CD4-positive, alpha-beta memory T cell (primary cell): ENCODE results near the gene NMNAT1. TPM values are rescaled to one million over a fixed set of nuclear protein-coding genes. Genes with fewer than 3 reads are reported as not detected.
"Not testable (repeated sequence)": the region's sequence is repeated elsewhere in the genome, so short reads cannot be mapped to it uniquely, and the experiment has no call there.

Experiments
- CTCF ChIA-PET: fragments of 350-600 bp; sonication (Branson Sonifier 250); formaldehyde crosslinking; loops from one replicate; lab custom pipeline; 2021; ENCODE audit warnings: inconsistent platforms; ENCODE audit not compliant: partially characterized antibody; lab: Charles Lee
- POLR2A ChIA-PET: fragments of 350-600 bp; sonication (Branson Sonifier 250); formaldehyde crosslinking; loops from one replicate; lab custom pipeline; 2021; ENCODE audit not compliant: partially characterized antibody; lab: Charles Lee
- DNase-seq, 5 donors: peaks; one replicate each; pipeline versions ENCODE4 v3.0.0 to v3.0.0-alpha.2; 2020 to 2022; ENCODE audit warnings: mixed read lengths in 1 of 5
- H3K27ac ChIP-seq: one replicate; pipeline ENCODE4 v1.7.0; 2013; ENCODE audit warnings: low read depth, low read length
- H3K27me3 ChIP-seq: 2 replicates; pipeline ENCODE4 v1.7.0; 2013; ENCODE audit warnings: mild to moderate bottlenecking, low read length, moderate library complexity; ENCODE audit not compliant: insufficient read depth
- H3K36me3 ChIP-seq: 2 replicates; pipeline ENCODE4 v1.7.0; 2013; ENCODE audit warnings: mild to moderate bottlenecking, low read length, moderate library complexity; ENCODE audit not compliant: insufficient read depth
- H3K4me1 ChIP-seq: 2 replicates; pipeline ENCODE4 v1.7.0; 2013; ENCODE audit warnings: mild to moderate bottlenecking, low read length, moderate library complexity; ENCODE audit not compliant: insufficient read depth
- H3K4me3 ChIP-seq, 2 donors: one replicate each; pipeline ENCODE4 v1.7.0; 2013; ENCODE audit warnings: low read length in 2 of 2, mild to moderate bottlenecking in 1 of 2
- H3K9me3 ChIP-seq, 2 donors: one replicate each; pipeline ENCODE4 v1.7.0; 2013; ENCODE audit warnings: low read length in 2 of 2, control low read depth in 1 of 2; ENCODE audit not compliant: control insufficient read depth in 1 of 2
- H3K27ac Mint-ChIP-seq, 7 donors: one replicate each; pipeline ENCODE4 v1.8.0; 2020 to 2021; ENCODE audit warnings: mixed read lengths in 7 of 7, mild to moderate bottlenecking in 6 of 7, inconsistent platforms in 3 of 7, moderate library complexity in 3 of 7
- H3K27me3 Mint-ChIP-seq, 2 donors: one replicate each; pipeline ENCODE4 v1.8.0; 2020 to 2021; ENCODE audit warnings: mixed read lengths in 2 of 2
- H3K36me3 Mint-ChIP-seq, 2 donors: one replicate each; pipeline ENCODE4 v1.8.0; 2020 to 2021; ENCODE audit warnings: mixed read lengths in 2 of 2, inconsistent platforms in 1 of 2, mild to moderate bottlenecking in 1 of 2
- H3K4me1 Mint-ChIP-seq, 4 donors: one replicate each; pipeline ENCODE4 v1.8.0; 2020 to 2021; ENCODE audit warnings: mixed read lengths in 4 of 4, mild to moderate bottlenecking in 1 of 4
- H3K4me3 Mint-ChIP-seq, 8 donors: one replicate each; pipeline ENCODE4 v1.8.0; 2020 to 2021; ENCODE audit warnings: mixed read lengths in 8 of 8, mild to moderate bottlenecking in 7 of 8, moderate library complexity in 6 of 8, inconsistent platforms in 3 of 8
- H3K9me3 Mint-ChIP-seq, 8 donors: one replicate each; pipeline ENCODE4 v1.8.0; 2020 to 2021; ENCODE audit warnings: mixed read lengths in 8 of 8, mild to moderate bottlenecking in 5 of 8, inconsistent platforms in 3 of 8, moderate library complexity in 1 of 8
- intact Hi-C: fragments of 100-400 bp; cut with micrococcal nuclease; formaldehyde crosslinking; loops from one replicate; pipeline ENCODE4 v1.15.1; 2023
- microRNA-seq: library from miRNA; unstranded; fragments of <30 nt; microRNA quantifications from one replicate; pipeline ENCODE4 v1.2.0, GENCODE V29; 2021; ENCODE audit warnings: borderline replicate concordance, borderline number of aligned reads, borderline microRNAs expressed, mixed read lengths
- polyA plus RNA-seq, 2 donors: library from polyadenylated mRNA; unstranded; fragments of 300-500 nt; fragmentation: Illumina TruSeq; gene quantifications; one replicate each; pipeline ENCODE4 v1.2.3, GENCODE V29; 2021
- total RNA-seq, 2 experiments: library from RNA; stranded (reverse); gene quantifications; one replicate each; pipeline ENCODE4 v1.2.3, GENCODE V29; 2021

The NMNAT1 gene
- total and polyA plus RNA-seq, 4 experiments from 2014 or later: 0.57 to 6.7 (median 6.2) TPM

- CTCF ChIA-PET, H3K9me3 ChIP-seq, H3K27me3 ChIP-seq, H3K9me3 Mint-ChIP-seq, H3K36me3 ChIP-seq, H3K27ac Mint-ChIP-seq, DNase-seq, H3K4me3 Mint-ChIP-seq, POLR2A ChIA-PET, H3K36me3 Mint-ChIP-seq, intact Hi-C loops, H3K27ac ChIP-seq, H3K27me3 Mint-ChIP-seq, H3K4me3 ChIP-seq: not testable (repeated sequence)
- peaks cover 14% of the 10 kb centered on the region for H3K4me1 ChIP-seq
- H3K4me1 Mint-ChIP-seq: peaks cover 9 to 18% (median 14%) of the 10 kb centered on the region in 4 donors
Observed at GRCh38 chr1:10028956-10029500, 85.8 kb downstream of the NMNAT1 start.

GRCh38 chr1:10031461-10031860 is 88.2 kb downstream of the NMNAT1 start:
- peaks cover 15 to 32% (median 25%) of the 10 kb centered on the region in 4 donors for H3K4me1 Mint-ChIP-seq
- peaks cover 0 to 1% of the 10 kb centered on the region in 2 donors for H3K27me3 Mint-ChIP-seq
- Histone ChIP-seq H3K4me3 (no peak overlapping the region), H3K4me1 (peaks cover 22% of the 10 kb centered on the region), H3K9me3 (no peaks in the 10 kb centered on the region), H3K27ac (no peak overlapping the region), H3K36me3 (no peaks in the 10 kb centered on the region), H3K27me3 (no peaks in the 10 kb centered on the region)
- intact Hi-C loops: loop anchor here (5.0 to 10.0 kb wide), 2 partner anchors 247 to 444 kb away; partner anchors contain the start of gene TMEM201
- POLR2A ChIA-PET: no interaction called here
- H3K9me3 Mint-ChIP-seq: no peaks in the 10 kb centered on the region
- no peak overlapping the region for H3K27ac Mint-ChIP-seq
- no peak overlapping the region for H3K4me3 Mint-ChIP-seq
- CTCF ChIA-PET: no interaction called here
- DNase-seq: no peak
- H3K36me3 Mint-ChIP-seq: peaks cover under 1 to 4% of the 10 kb centered on the region in 2 donors

DNA sequence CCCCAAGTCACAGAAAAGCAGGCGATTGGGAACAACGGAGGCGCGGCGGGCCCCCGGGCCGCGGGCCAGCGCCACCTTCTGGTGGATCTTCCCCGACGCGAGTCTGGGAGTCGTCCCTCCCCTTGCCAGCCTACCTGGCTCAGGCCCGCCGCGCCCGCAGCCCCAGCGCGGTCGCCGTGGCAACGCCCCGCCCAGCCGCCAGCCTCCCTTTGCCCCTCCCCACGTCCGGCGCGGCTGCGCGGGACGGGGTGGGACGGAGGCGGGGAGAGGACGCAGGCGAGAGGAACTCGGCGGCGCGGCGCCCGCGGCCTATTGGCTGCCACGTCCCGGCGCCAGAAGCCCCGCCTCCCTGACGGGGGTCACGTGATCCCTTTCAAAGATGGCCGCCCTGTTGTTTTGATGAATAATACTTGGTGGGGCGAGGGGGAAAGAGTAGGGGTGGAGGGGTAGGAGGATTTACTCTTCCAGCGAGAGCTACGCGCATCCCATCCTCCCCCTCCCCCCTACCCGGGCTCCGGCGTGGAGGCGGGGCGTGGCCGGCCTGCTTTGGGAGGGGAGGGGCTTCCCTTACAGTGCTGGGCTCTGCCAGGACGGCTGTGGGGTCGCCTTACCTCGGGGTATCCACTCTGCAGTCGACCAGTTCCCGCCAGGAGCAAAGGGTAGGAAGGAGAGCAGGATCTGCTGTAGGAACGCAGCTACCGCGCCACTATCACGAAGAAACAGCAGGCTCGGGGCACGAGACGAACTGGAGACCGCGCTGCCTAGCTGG is 89.5 kb downstream of the NMNAT1 start, which contains the start of gene UBE4B:
Gene UBE4B (plus strand): TSS at position 369 of the 769 bp plus-strand sequence. CDS start 713 bp downstream, outside the sequence.
- Histone ChIP-seq H3K27me3 (no peaks in the 10 kb centered on the region), H3K9me3 (no peaks in the 10 kb centered on the region), H3K4me3 (peak within 1 kb of the TSS; percentile 92 to 96), H3K4me1 (peaks cover 22% of the 10 kb centered on the region), H3K36me3 (no peaks in the 10 kb centered on the region), H3K27ac (peak within 1 kb of the TSS; percentile 84)
- Mint-ChIP-seq H3K27ac (peak within 1 kb of the TSS; percentile 92 to 98 (median 97)), H3K27me3 (peaks cover 0 to 1% of the 10 kb centered on the region in 2 donors), H3K4me1 (peaks cover 15 to 32% (median 25%) of the 10 kb centered on the region in 4 donors), H3K4me3 (peak within 1 kb of the TSS; percentile 93 to 98 (median 95)), H3K36me3 (peaks cover 4 to 6% of the 10 kb centered on the region in 2 donors), H3K9me3 (no peaks in the 10 kb centered on the region)
- ChIA-PET POLR2A (interaction anchor here (0.8 to 1.7 kb wide), 7 partner anchors 13 to 398 kb away, joined by 3 to 5 read pairs (median 3); partner anchors contain the start of genes CENPS, KIF1B, LZIC and NMNAT1), CTCF (interaction anchor here (0.8 to 2.2 kb wide), 5 partner anchors 82 to 161 kb away, joined by 3 to 10 read pairs (median 5); partner anchors contain the start of genes LZIC and NMNAT1)
- intact Hi-C loops: loop anchor here (1.0 to 10.0 kb wide), 10 partner anchors 82 to 445 kb away; partner anchors contain the start of genes CLSTN1, CTNNBIP1, DFFA and LZIC
- DNase-seq: peak; percentile 99 to 100 (median 99)

GRCh38 chr1:10033359-10033845 is 90.1 kb downstream of the NMNAT1 start:
- POLR2A ChIA-PET: interaction anchor here (0.8 to 1.7 kb wide), 7 partner anchors 12 to 397 kb away, joined by 3 to 5 read pairs (median 3); partner anchors contain the start of genes CENPS, KIF1B, LZIC and NMNAT1
- no peak for DNase-seq
- peak overlapping the region; percentile 92 to 98 (median 97) for H3K27ac Mint-ChIP-seq

More at GRCh38 chr1:10033359-10033845, 90.1 kb downstream of the NMNAT1 start:
- H3K9me3 Mint-ChIP-seq: no peaks in the 10 kb centered on the region
- no peaks in the 10 kb centered on the region for H3K9me3 ChIP-seq
- peaks cover 22% of the 10 kb centered on the region for H3K4me1 ChIP-seq
- H3K36me3 Mint-ChIP-seq: peaks cover 4 to 7% of the 10 kb centered on the region in 2 donors
- intact Hi-C loops: loop anchor here (2.0 to 10.0 kb wide), 7 partner anchors 91 to 446 kb away; partner anchors contain the start of genes CLSTN1, DFFA, LZIC and NMNAT1
- CTCF ChIA-PET: interaction anchor here (0.8 to 2.2 kb wide), 6 partner anchors 82 to 177 kb away, joined by 3 to 10 read pairs (median 5); partner anchors contain the start of genes KIF1B, LZIC and NMNAT1
- no peaks in the 10 kb centered on the region for H3K27me3 ChIP-seq
- H3K27me3 Mint-ChIP-seq: peaks cover 0 to 1% of the 10 kb centered on the region in 2 donors
- H3K4me3 ChIP-seq: peak overlapping the region; percentile 92 to 96
- H3K4me1 Mint-ChIP-seq: peaks cover 15 to 32% (median 25%) of the 10 kb centered on the region in 4 donors
- no peaks in the 10 kb centered on the region for H3K36me3 ChIP-seq
- peak overlapping the region; percentile 93 to 98 (median 95) for H3K4me3 Mint-ChIP-seq
- peak overlapping the region; percentile 84 for H3K27ac ChIP-seq

Small RNAs within 50 kb of the gene (microRNA-seq; reads per million reads assigned to microRNA genes)
- gene MIR5697: not detected

Other genes with a start within 250 kb of the NMNAT1 start
- 100 to 1,000 TPM; 107 to 109 TPM for gene CLSTN1, start 119.5 kb upstream of the NMNAT1 start, total RNA-seq
- gene CLSTN1, start 119.5 kb upstream of the NMNAT1 start, polyA plus RNA-seq: 10 to 100 TPM in 1 of 2 donors, 1 to 10 TPM in 1; 6.9 to 50.9 TPM
- gene CTNNBIP1, start 33.2 kb upstream of the NMNAT1 start, total RNA-seq: 1 to 10 TPM; 6.3 to 9.1 TPM
- 10 to 100 TPM in 1 of 2 donors, 1 to 10 TPM in 1; 10.0 to 10.1 TPM for gene CTNNBIP1, start 33.2 kb upstream of the NMNAT1 start, polyA plus RNA-seq
- gene LZIC, start 84 bp upstream of the NMNAT1 start, total RNA-seq: 10 to 100 TPM; 34.0 to 34.8 TPM
- 10 to 100 TPM; 25.7 to 39.3 TPM for gene LZIC, start 84 bp upstream of the NMNAT1 start, polyA plus RNA-seq
- not detected for gene RBP7, start 53.8 kb downstream of the NMNAT1 start, total RNA-seq
- gene RBP7, start 53.8 kb downstream of the NMNAT1 start, polyA plus RNA-seq: not detected
- 10 to 100 TPM; 44.1 to 47.6 TPM for gene UBE4B, start 89.5 kb downstream of the NMNAT1 start, total RNA-seq
- gene UBE4B, start 89.5 kb downstream of the NMNAT1 start, polyA plus RNA-seq: 1 to 10 TPM; 4.6 to 9.8 TPM